HEK293 (cell line): ENCODE measurements around the gene CD79A.
A peak's percentile ranks its signal among the peaks of the same experiment; 100 is the strongest.

ENCODE experiments used
- CTCF ChIA-PET: fragments of 350-600 bp; formaldehyde crosslinking; extraction: SDS; loops from one replicate; lab custom pipeline; 2021; ENCODE audit warnings: antibody characterized with exemption; lab: Yijun Ruan, JAX
- POLR2A ChIA-PET: fragments of 300-600 bp; formaldehyde crosslinking; extraction: SDS; loops from one replicate; lab custom pipeline; 2020; ENCODE audit warnings: antibody characterized with exemption, inconsistent platforms; lab: Yijun Ruan, JAX
- H3K27ac ChIP-seq: fragments of 200-500 bp; sonication (Bioruptor generic); 2 replicates; pipeline ENCODE4 v1.5.1; 2014; ENCODE audit warnings: low read depth, low read length, control low read depth, inconsistent platforms; ENCODE audit errors: extremely low read depth
- H3K36me3 ChIP-seq, 2 experiments: fragments of 200-500 bp in 1 of 2; sonication (Bioruptor generic) in 1 of 2; 1 replicate in 1 of 2; 2 replicates in 1 of 2; pipeline ENCODE4 v1.5.1; 2014 to 2017; ENCODE audit warnings: inconsistent platforms in 2 of 2, low read length in 2 of 2; ENCODE audit not compliant: control insufficient read depth in 2 of 2, insufficient read depth in 1 of 2
- H3K4me1 ChIP-seq: fragments of 200-500 bp; sonication (Bioruptor generic); 2 replicates; pipeline ENCODE4 v1.5.1; 2014; ENCODE audit warnings: mild to moderate bottlenecking, low read length, inconsistent platforms; ENCODE audit not compliant: control insufficient read depth, insufficient read depth
- H3K4me3 ChIP-seq: 2 replicates; pipeline ENCODE4 v1.5.1; 2011; ENCODE audit warnings: low read depth, mild to moderate bottlenecking, control low read depth, low read length, moderate library complexity
- H3K9me3 ChIP-seq: fragments of 200-500 bp; sonication (Bioruptor generic); 2 replicates; pipeline ENCODE4 v1.5.1; 2014; ENCODE audit warnings: low read depth, low read length, inconsistent platforms; ENCODE audit not compliant: control insufficient read depth, insufficient read depth
- GLIS2 ChIP-seq: fragments of 450-650 bp; formaldehyde crosslinking; IDR thresholded peaks from 2 replicates; pipeline ENCODE4 v1.5.1; 2016; ENCODE audit warnings: missing biosample characterization, missing genetic modification characterization
- MYNN ChIP-seq: fragments of 450-650 bp; formaldehyde crosslinking; IDR thresholded peaks from 2 replicates; pipeline ENCODE4 v1.5.1; 2016; ENCODE audit warnings: missing biosample characterization, missing genetic modification characterization, borderline replicate concordance
- OSR2 ChIP-seq: fragments of 450-650 bp; formaldehyde crosslinking; IDR thresholded peaks from 2 replicates; pipeline ENCODE4 v1.5.1; 2016; ENCODE audit warnings: missing biosample characterization, missing genetic modification characterization
- SALL2 ChIP-seq: fragments of 450-650 bp; formaldehyde crosslinking; IDR thresholded peaks from 2 replicates; pipeline ENCODE4 v1.5.0; 2017; ENCODE audit warnings: missing biosample characterization, mild to moderate bottlenecking, missing genetic modification characterization, borderline replicate concordance
- SP3 ChIP-seq: fragments of 450-650 bp; formaldehyde crosslinking; IDR thresholded peaks from 2 replicates; pipeline ENCODE4 v1.5.1; 2016; ENCODE audit warnings: missing biosample characterization, missing genetic modification characterization
- TRIM28 ChIP-seq: IDR thresholded peaks from 2 replicates; pipeline ENCODE4 v1.6.1; 2011; ENCODE audit warnings: low read length, control low read depth, borderline replicate concordance
- WT1 ChIP-seq: fragments of 450-650 bp; formaldehyde crosslinking; IDR thresholded peaks from 2 replicates; pipeline ENCODE4 v1.5.1; 2016; ENCODE audit warnings: missing biosample characterization, missing genetic modification characterization
- ZBTB44 ChIP-seq: fragments of 450-650 bp; IDR thresholded peaks from 2 replicates; pipeline ENCODE4 v1.5.1; 2018; ENCODE audit warnings: missing biosample characterization, mild to moderate bottlenecking, missing genetic modification characterization
- ZBTB6 ChIP-seq: fragments of 450-650 bp; formaldehyde crosslinking; IDR thresholded peaks from 2 replicates; pipeline ENCODE4 v1.5.1; 2017; ENCODE audit warnings: missing biosample characterization, missing genetic modification characterization
- ZFHX2 ChIP-seq: fragments of 450-650 bp; formaldehyde crosslinking; conservative IDR thresholded peaks from 2 replicates; pipeline ENCODE4 v1.5.1; 2016; ENCODE audit warnings: missing biosample characterization, missing genetic modification characterization
- ZIC2 ChIP-seq: fragments of 450-650 bp; formaldehyde crosslinking; IDR thresholded peaks from 2 replicates; pipeline ENCODE4 v1.5.1; 2016; ENCODE audit warnings: missing biosample characterization, missing genetic modification characterization
- ZNF184 ChIP-seq: fragments of 450-650 bp; IDR thresholded peaks from 2 replicates; pipeline ENCODE4 v1.5.1; 2018; ENCODE audit warnings: missing biosample characterization, mild to moderate bottlenecking, missing genetic modification characterization
- ZNF24 ChIP-seq: fragments of 450-650 bp; formaldehyde crosslinking; IDR thresholded peaks from 2 replicates; pipeline ENCODE4 v1.5.1; 2016; ENCODE audit warnings: missing biosample characterization, missing genetic modification characterization
- ZNF391 ChIP-seq: fragments of 450-650 bp; formaldehyde crosslinking; IDR thresholded peaks from 2 replicates; pipeline ENCODE4 v1.5.1; 2016; ENCODE audit warnings: low read depth, missing biosample characterization, missing genetic modification characterization, borderline replicate concordance
- ZNF529 ChIP-seq: fragments of 450-650 bp; formaldehyde crosslinking; IDR thresholded peaks from 2 replicates; pipeline ENCODE4 v1.5.1; 2017; ENCODE audit warnings: missing genetic modification characterization, missing biosample characterization; ENCODE audit not compliant: insufficient replicate concordance
- ZNF660 ChIP-seq: fragments of 450-650 bp; IDR thresholded peaks from 2 replicates; pipeline ENCODE4 v1.5.1; 2018; ENCODE audit warnings: missing biosample characterization, mild to moderate bottlenecking, missing genetic modification characterization
- ZNF747 ChIP-seq: fragments of 450-650 bp; formaldehyde crosslinking; IDR thresholded peaks from 2 replicates; pipeline ENCODE4 v1.5.1; 2016; ENCODE audit warnings: missing biosample characterization, missing genetic modification characterization
- ZNF768 ChIP-seq: fragments of 450-650 bp; formaldehyde crosslinking; IDR thresholded peaks from 2 replicates; pipeline ENCODE4 v1.5.1; 2018; ENCODE audit warnings: missing biosample characterization, mild to moderate bottlenecking, missing genetic modification characterization
- ZNF785 ChIP-seq: fragments of 450-650 bp; formaldehyde crosslinking; IDR thresholded peaks from 2 replicates; pipeline ENCODE4 v1.5.1; 2016; ENCODE audit warnings: missing biosample characterization, missing genetic modification characterization
- ZSCAN23 ChIP-seq: fragments of 450-650 bp; formaldehyde crosslinking; IDR thresholded peaks from 2 replicates; pipeline ENCODE4 v1.5.1; 2016; ENCODE audit warnings: missing biosample characterization, missing genetic modification characterization
- TF ChIP-seq, protein P1 (sequence below): fragments of 450-650 bp; formaldehyde crosslinking; IDR thresholded peaks from 2 replicates; pipeline ENCODE4 v1.5.1; 2016; ENCODE audit warnings: missing biosample characterization, missing genetic modification characterization
- TF ChIP-seq, protein P2 (sequence below): fragments of 450-650 bp; formaldehyde crosslinking; IDR thresholded peaks from 2 replicates; pipeline ENCODE4 v1.5.1; 2016; ENCODE audit warnings: missing biosample characterization, missing genetic modification characterization, low read depth

CD79A gene

GRCh38 chr19:41902594-41902993, 25.5 kb downstream of the CD79A start:
- CTCF ChIA-PET = interaction anchor here (0.6 to 1.8 kb wide), 3 partner anchors 29 to 661 kb away, joined by 3 to 6 read pairs (median 3); no protein-coding TSS in a partner anchor
- POLR2A ChIA-PET = interaction anchor here (0.6 to 2.2 kb wide), 3 partner anchors 18 to 194 kb away, joined by 3 to 7 read pairs (median 4); no protein-coding TSS in a partner anchor

GRCh38 chr19:41903193-41903953, 26.3 kb downstream of the CD79A start:
- POLR2A ChIA-PET = interaction anchor here (0.7 to 2.2 kb wide), 2 partner anchors 19 to 30 kb away, joined by 3 to 7 read pairs; no protein-coding TSS in a partner anchor
- H3K4me3 ChIP-seq = no peak overlapping the region
- H3K36me3 ChIP-seq = peaks cover 50 to 66% of the 10 kb centered on the region in 2 experiments
- no peak overlapping the region for H3K27ac ChIP-seq
- TF ChIP-seq WT1 (no peak), OSR2 (tag by site-specific recombination) (no peak), ZSCAN23 (tag by site-specific recombination) (no peak), ZFHX2 (tag by site-specific recombination) (no peak), ZNF785 (no peak), ZNF747 (tag by site-specific recombination) (no peak), ZNF391 (tag by site-specific recombination) (no peak), SP3 (tag by site-specific recombination) (no peak), ZNF768 (no peak), ZNF529 (no peak), MYNN (tag by site-specific recombination) (no peak), ZBTB6 (no peak), ZNF24 (tag by site-specific recombination) (no peak), TRIM28 (no peak), ZNF660 (tag by site-specific recombination) (no peak), ZNF184 (tag by site-specific recombination) (no peak), ZBTB44 (tag by site-specific recombination) (no peak), SALL2 (no peak)
- TF ChIP-seq, protein P1, sequence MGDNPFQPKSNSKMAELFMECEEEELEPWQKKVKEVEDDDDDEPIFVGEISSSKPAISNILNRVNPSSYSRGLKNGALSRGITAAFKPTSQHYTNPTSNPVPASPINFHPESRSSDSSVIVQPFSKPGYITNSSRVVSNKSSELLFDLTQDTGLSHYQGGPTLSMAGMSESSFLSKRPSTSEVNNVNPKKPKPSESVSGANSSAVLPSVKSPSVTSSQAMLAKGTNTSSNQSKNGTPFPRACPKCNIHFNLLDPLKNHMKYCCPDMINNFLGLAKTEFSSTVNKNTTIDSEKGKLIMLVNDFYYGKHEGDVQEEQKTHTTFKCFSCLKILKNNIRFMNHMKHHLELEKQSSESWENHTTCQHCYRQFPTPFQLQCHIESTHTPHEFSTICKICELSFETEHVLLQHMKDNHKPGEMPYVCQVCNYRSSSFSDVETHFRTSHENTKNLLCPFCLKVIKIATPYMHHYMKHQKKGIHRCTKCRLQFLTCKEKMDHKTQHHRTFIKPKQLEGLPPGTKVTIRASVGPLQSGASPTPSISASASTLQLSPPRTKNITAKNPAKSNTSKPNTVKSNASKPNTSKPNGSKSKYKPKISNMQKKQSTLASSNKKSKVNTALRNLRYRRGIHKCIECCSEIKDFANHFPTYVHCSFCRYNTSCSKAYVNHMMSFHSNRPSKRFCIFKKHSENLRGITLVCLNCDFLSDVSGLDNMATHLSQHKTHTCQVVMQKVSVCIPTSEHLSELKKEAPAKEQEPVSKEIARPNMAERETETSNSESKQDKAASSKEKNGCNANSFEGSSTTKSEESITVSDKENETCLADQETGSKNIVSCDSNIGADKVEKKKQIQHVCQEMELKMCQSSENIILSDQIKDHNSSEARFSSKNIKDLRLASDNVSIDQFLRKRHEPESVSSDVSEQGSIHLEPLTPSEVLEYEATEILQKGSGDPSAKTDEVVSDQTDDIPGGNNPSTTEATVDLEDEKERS = no peak
- TF ChIP-seq, protein P2, sequence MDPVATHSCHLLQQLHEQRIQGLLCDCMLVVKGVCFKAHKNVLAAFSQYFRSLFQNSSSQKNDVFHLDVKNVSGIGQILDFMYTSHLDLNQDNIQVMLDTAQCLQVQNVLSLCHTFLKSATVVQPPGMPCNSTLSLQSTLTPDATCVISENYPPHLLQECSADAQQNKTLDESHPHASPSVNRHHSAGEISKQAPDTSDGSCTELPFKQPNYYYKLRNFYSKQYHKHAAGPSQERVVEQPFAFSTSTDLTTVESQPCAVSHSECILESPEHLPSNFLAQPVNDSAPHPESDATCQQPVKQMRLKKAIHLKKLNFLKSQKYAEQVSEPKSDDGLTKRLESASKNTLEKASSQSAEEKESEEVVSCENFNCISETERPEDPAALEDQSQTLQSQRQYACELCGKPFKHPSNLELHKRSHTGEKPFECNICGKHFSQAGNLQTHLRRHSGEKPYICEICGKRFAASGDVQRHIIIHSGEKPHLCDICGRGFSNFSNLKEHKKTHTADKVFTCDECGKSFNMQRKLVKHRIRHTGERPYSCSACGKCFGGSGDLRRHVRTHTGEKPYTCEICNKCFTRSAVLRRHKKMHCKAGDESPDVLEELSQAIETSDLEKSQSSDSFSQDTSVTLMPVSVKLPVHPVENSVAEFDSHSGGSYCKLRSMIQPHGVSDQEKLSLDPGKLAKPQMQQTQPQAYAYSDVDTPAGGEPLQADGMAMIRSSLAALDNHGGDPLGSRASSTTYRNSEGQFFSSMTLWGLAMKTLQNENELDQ (tag by site-specific recombination) = no peak
- H3K4me1 ChIP-seq = no peaks in the 10 kb centered on the region
- CTCF ChIA-PET = interaction anchor here (0.6 to 0.7 kb wide), 2 partner anchors 44 to 660 kb away, joined by 3 to 4 read pairs; no protein-coding TSS in a partner anchor
- no peaks in the 10 kb centered on the region for H3K9me3 ChIP-seq

More at GRCh38 chr19:41902594-41902993, 25.5 kb downstream of the CD79A start:
- Histone ChIP-seq H3K9me3 (no peaks in the 10 kb centered on the region), H3K4me3 (no peak overlapping the region), H3K4me1 (no peaks in the 10 kb centered on the region), H3K27ac (no peak overlapping the region), H3K36me3 (peaks cover 55 to 71% of the 10 kb centered on the region in 2 experiments)
- TF ChIP-seq ZIC2 (tag by site-specific recombination) = 0 out of 2 replicates have a peak, but pooled peaks have one; percentile 9
- no peak for TF ChIP-seq GLIS2
- TF ChIP-seq, all 188 proteins: peak for 1
